ENCODE data around the gene EZH2. TPM values are rescaled to one million over a fixed set of nuclear protein-coding genes. Genes with fewer than 3 reads are reported as not detected.

EZH2 gene
- polyA plus RNA-seq, 1 donor from 2014 or later = 67.2 TPM

DNA sequence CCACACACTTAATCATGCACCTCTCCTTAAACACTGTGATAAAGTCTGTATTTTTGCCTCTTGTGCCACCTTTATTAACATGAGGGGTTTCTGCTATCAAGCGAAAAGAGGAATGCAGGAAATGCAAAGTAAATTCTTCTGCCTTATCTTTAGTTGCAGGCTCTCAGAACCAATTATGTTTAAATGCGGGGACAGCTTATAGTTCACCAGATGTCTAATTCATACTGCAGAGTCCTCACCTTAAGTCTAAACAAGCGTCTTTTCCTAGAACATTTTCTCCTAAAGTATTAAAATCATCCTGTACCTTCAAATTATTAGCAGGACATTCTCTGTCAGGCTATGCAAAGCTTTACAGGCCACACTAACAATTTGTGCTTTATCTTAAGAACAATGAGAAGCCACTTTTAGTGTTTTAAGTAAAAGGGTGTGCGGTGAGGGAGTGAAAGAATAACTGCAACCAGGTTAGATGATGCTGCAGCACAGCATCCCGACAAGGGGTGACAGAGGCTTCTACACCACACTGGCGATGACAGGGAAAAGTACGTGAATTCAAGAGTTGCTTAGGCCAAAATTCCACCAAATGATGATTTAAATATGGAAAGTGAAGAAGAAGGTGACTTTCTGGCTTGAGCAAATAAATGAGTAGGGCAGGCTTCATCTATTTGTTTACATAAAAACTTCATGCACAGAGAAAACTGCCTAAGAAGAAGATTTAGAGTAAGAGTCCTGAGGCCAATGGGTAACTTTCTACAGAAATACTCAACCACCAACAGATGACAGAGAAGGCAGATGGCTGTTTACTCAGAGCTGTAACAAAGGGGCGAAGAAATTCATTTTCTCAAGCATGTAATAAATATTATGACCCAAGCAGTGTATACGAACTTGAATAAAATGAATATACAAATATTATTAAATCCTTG is 36.0 kb downstream of the EZH2 start:
- no peaks in the 10 kb centered on the region for H3K27me3 ChIP-seq (ENCODE audit: insufficient read depth, low read depth, low read length)
- no peaks in the 10 kb centered on the region for H3K36me3 ChIP-seq (ENCODE audit: insufficient read depth, low read length)
- no peaks in the 10 kb centered on the region for H3F3A ChIP-seq (ENCODE audit: insufficient read depth, low read length, poor library complexity, severe bottlenecking)
- H3K4me2 ChIP-seq (ENCODE audit: low read length) = no peak overlapping the region
- no peak overlapping the region for H3K9ac ChIP-seq (ENCODE audit: low read length)
- H3K79me2 ChIP-seq (replicated peaks; ENCODE audit: insufficient read depth, low read length) = peaks cover 75% of the 10 kb centered on the region
- no peak overlapping the region for H2AFZ ChIP-seq (ENCODE audit: low read depth, low read length)
- no peak for TF ChIP-seq EP300 (conservative IDR thresholded peaks at IDR 0.05; ENCODE audit: poor library complexity, severe bottlenecking)
- TF ChIP-seq REST (IDR thresholded peaks at IDR 0.05; ENCODE audit: borderline replicate concordance) = no peak
- TF ChIP-seq MXI1 (conservative IDR thresholded peaks at IDR 0.05; ENCODE audit: poor library complexity, severe bottlenecking) = no peak
- no peak for TF ChIP-seq POLR2AphosphoS5 (IDR thresholded peaks at IDR 0.05)
- TF ChIP-seq SMC3 (conservative IDR thresholded peaks at IDR 0.05; ENCODE audit: poor library complexity) = no peak
- TF ChIP-seq CTCF (IDR thresholded peaks at IDR 0.05; ENCODE audit: poor library complexity, severe bottlenecking) = no peak
- TF ChIP-seq EZH2 (IDR thresholded peaks at IDR 0.05; ENCODE audit: borderline replicate concordance, insufficient read depth, low read length, poor library complexity, severe bottlenecking) = no peak
- TF ChIP-seq RAD21 (conservative IDR thresholded peaks at IDR 0.05) = no peak
- no peak for TF ChIP-seq TAF1 (IDR thresholded peaks at IDR 0.05; ENCODE audit: low read depth)
- no peak overlapping the region for H3K4me3 ChIP-seq (ENCODE audit: low read length)
- no peaks in the 10 kb centered on the region for H3K9me2 ChIP-seq (ENCODE audit: insufficient read depth, low read length)
- no peak overlapping the region for H3K27ac ChIP-seq (ENCODE audit: low read length)
- no peaks in the 10 kb centered on the region for H3K9me3 ChIP-seq (ENCODE audit: low read length)
- no peaks in the 10 kb centered on the region for H4K20me1 ChIP-seq (ENCODE audit: insufficient read depth)

DNA sequence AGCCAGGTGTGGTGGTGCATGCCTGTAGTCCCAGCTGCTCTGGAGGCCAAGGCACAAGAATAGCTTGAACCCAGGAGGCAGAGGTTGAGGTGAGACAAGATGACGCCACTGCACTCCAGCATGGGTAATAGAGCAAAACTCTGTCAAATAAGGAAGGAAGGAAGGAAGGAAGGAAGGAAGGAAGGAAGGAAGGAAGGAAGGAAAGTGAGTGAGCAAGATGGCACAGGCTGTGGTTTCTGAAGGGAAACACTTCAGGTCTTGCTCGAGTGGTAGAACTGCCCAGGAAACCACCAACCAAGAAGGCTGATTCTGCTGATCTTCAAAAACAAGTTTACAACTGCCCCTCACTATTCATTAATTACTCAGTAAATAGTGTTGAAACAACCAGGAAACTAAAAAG is 45.2 kb downstream of the EZH2 start:
- no peaks in the 10 kb centered on the region for H3K9me3 ChIP-seq (ENCODE audit: low read length)
- peaks cover 49% of the 10 kb centered on the region for H3K79me2 ChIP-seq (replicated peaks; ENCODE audit: insufficient read depth, low read length)
- H3K36me3 ChIP-seq (ENCODE audit: insufficient read depth, low read length) = no peaks in the 10 kb centered on the region
- no peaks in the 10 kb centered on the region for H3K27me3 ChIP-seq (ENCODE audit: insufficient read depth, low read depth, low read length)
- no peak overlapping the region for H3K9ac ChIP-seq (ENCODE audit: low read length)
- no peak overlapping the region for H3K4me2 ChIP-seq (ENCODE audit: low read length)
- H2AFZ ChIP-seq (ENCODE audit: low read depth, low read length) = no peak overlapping the region
- no peaks in the 10 kb centered on the region for H3F3A ChIP-seq (ENCODE audit: insufficient read depth, low read length, poor library complexity, severe bottlenecking)
- H4K20me1 ChIP-seq (ENCODE audit: insufficient read depth) = no peaks in the 10 kb centered on the region
- TF ChIP-seq EP300 (conservative IDR thresholded peaks at IDR 0.05; ENCODE audit: poor library complexity, severe bottlenecking) (no peak), RAD21 (conservative IDR thresholded peaks at IDR 0.05) (no peak), TAF1 (IDR thresholded peaks at IDR 0.05; ENCODE audit: low read depth) (no peak), REST (IDR thresholded peaks at IDR 0.05; ENCODE audit: borderline replicate concordance) (no peak), EZH2 (IDR thresholded peaks at IDR 0.05; ENCODE audit: borderline replicate concordance, insufficient read depth, low read length, poor library complexity, severe bottlenecking) (no peak), MXI1 (conservative IDR thresholded peaks at IDR 0.05; ENCODE audit: poor library complexity, severe bottlenecking) (no peak), CTCF (IDR thresholded peaks at IDR 0.05; ENCODE audit: poor library complexity, severe bottlenecking) (no peak), POLR2AphosphoS5 (IDR thresholded peaks at IDR 0.05) (no peak), SMC3 (conservative IDR thresholded peaks at IDR 0.05; ENCODE audit: poor library complexity) (no peak)
- no peak overlapping the region for H3K4me3 ChIP-seq (ENCODE audit: low read length)
- no peaks in the 10 kb centered on the region for H3K9me2 ChIP-seq (ENCODE audit: insufficient read depth, low read length)
- H3K27ac ChIP-seq (ENCODE audit: low read length) = no peak overlapping the region

All from neural cell (in vitro differentiated cells).